ENCODE results near the gene WDR36.

Gene WDR36

DNA sequence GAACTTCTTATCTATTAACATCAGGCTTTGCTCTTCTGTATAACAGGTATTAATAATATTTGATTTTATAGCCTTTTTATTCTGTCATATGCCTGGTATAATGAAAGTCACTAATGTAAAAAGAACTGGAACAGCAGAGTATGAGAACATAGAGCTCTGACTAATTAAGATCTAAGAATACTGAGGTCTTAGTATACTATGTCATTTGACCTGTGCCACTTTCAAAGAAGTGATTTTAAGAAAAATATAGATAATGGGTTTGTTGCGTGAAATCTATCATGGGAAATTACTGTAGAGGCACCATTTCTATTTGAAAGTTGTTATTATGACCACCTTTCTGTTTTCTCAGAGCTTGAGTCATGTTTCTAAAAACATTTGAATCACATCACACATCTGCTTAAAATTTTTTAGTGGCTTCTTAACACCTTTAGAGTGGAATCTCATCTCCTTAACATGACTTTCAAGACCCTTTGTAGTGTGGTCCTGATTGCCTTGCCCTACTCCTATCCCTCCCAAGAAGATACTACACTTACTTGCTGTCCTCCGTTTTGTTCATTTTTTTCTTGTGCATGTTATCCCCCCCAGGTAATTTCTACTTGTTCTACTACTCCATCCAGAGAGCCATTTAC is 14.3 kb downstream of the WDR36 start:
- no peak for DNase-seq (ENCODE audit: low read depth)

DNA sequence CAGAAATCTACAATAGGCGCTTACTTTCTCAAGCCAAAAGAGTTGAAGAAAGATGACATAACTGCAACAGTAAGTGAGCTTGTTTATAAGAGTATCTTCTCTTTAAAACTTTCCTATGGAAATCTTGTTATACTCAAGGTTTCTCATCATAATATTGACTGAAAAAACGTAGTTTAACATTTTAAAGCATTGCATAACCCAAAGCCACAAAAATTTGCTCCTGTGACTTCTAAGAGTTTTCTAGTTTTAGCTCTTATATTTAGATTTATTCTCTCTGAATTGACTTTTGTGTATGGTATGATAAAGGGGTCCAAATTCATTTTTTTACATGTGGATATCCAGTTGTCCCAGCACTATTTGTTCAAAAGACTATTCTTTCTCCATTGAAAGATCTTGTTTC is 15.2 kb downstream of the WDR36 start:
- DNase-seq (ENCODE audit: low read depth) = no peak

DNA sequence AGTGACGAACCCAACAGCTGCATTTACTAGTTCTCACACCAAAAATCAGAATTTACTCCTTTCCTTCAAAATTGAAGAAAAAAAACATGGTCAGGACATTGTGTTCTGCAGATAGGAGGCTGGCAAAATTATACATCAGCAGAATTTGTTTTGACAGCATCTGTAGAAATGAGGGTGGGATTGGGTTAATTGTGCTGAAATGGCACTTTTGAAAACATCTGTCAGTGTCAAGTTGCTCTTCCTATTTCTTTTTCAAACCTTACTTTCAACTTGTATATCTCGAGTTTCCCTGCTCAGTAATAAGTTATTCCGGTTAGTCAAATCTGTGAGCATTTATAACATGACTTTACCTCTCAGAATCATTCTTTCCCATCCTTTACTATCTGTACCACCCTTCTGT is 19.8 kb downstream of the WDR36 start:
- no peak for DNase-seq (ENCODE audit: low read depth)

DNA sequence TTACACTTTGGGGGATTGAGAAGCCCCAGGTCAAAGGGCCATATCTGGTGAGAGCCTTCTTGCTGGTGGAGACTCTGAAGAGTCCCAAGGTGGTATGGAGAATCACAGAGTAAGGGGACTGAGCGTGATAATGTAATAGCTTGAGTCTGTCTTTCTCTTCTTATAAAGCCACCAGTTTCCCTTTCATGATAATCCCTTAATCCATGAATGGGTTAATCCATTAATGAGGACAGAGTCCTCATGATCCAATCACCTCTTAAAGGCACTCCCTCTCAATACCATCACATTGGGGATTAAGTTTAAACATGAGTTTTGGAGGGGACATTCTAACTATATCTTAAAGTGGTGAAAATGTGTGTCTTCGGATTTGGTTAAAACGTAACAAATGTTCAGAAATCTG is 21.5 kb downstream of the WDR36 start:
- DNase-seq (ENCODE audit: low read depth) = no peak

DNA sequence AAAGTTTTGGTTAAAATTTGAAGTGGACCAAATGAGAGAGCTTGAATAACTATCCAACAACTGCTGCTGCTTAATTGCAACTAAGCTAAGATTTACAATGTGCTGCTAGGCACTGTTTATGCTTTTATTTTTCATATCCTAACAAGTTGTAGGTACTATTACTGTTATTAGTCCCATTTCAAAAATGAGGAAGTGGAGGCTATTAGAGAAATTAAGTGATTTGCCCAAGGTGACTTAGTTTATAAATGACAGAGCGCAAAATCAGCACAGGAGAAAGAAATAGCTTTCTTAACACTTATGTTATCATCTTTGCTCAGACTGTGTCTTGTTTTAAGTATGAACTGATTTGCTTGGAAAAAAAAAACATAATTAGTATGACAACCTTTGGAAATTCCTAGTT is 23.1 kb downstream of the WDR36 start:
- DNase-seq (ENCODE audit: low read depth) = no peak

DNA sequence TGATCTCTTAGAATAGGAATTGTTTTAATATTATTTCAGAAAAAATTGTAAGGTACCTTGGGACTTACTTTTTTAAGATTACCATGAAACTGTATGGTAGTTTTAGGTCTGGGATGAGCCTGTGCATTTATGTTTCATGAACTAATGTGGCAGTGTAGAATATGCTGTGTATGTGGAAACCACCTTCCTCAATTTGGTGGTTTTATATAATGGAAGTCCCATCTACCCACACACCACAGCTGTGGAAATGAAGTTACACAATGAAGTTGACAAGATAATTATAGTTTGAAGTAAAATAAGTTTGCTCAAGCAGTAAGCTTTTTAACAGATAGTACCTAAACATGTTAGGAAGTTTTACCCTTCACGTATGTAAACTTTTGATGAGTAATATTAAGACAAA is 24.4 kb downstream of the WDR36 start:
- no peak for DNase-seq (ENCODE audit: low read depth)

DNA sequence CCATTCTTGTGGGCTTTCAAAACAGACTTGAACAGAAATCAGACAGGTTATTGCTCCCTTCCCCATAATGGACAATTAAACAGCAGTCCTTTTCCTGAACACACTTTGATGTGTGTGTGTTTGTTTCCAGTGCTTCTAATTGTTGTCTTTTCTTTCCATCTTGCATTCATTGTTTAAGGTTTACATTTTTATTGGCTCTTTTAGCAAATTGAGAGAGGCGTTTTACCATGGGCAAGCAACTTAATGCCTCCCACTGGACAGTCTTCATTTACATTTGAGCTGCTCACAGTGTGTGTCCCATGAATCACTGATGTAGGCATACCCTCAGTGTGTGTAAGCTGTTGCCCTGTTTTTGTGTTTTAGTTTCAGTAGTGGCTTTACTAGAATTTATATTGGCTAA is 25.0 kb downstream of the WDR36 start:
- no peak for DNase-seq (ENCODE audit: low read depth)

DNA sequence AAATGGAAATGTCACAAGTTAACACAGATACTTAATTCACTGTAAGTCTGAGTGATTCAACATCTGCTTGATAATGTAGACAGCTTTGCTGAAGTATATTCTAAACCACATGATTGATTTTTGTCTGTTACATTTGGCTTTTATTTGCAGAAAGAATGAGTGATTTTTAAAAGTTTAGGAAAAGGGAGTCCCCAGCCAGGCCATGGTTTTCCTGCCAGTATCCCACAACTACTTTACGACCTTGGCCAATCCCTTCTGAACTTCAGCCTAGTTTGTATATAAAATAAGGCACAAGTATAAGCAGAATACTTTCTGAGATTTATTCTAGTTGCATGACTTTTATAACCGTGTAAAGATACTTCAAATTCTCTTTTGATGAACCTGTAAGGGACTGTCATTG is 27.1 kb downstream of the WDR36 start:
- no peak for DNase-seq (ENCODE audit: low read depth)

DNA sequence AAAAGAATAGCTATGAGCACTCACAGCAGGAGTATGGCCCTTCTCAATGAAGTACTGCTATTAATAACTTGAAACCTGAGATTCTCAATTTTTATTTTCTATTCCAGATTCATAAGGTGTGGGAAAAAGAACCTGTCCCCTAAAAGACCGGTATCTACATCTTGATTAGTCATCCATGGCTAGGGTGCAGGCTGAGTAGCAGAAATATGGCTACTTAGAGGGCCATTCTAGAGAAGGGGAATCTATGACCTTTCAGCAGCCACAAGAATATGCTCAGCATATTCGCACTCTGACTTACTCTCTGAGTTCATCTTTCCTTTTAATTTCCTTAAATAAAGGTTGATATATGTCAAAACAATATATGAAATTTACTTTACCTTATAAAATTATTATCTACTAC is 27.7 kb downstream of the WDR36 start:
- DNase-seq (ENCODE audit: low read depth) = no peak

DNA sequence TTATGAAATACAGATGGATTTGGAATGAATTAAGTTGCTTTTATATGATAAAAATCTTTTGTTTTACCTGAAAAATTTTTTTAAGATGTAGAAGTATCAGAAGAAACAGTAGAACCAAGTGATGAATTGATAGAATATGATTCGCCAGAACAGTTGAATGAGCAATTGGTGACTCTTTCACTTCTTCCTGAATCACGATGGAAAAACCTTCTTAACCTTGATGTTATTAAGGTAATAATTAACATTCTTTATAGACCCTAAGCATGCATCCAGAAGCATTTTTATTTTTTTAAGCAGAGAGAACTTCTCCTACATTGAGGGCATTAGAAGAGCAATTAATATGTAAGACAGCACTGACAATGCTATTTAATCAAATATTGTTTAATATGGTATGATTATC is 28.8 kb downstream of the WDR36 start:
- no peak for DNase-seq (ENCODE audit: low read depth)

DNA sequence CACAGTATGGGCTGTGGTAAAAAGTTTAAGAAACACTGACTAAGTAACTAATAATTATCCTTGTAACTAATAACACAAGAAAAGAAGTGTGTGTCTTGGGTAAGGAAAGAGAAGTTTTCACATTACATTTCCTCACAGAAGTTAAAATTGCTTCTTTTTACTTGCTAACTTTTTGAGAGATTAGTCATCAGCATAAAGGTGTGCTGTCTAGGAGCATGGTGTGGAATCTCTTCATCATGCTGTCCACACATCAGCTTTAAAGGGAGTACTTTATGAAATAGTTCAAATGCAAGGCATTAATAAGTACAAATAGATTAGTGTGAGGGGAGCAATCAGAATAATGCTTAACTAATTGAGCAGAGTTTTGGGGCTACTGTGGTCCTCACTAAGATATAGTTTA is 29.8 kb downstream of the WDR36 start:
- DNase-seq (ENCODE audit: low read depth) = no peak

DNA sequence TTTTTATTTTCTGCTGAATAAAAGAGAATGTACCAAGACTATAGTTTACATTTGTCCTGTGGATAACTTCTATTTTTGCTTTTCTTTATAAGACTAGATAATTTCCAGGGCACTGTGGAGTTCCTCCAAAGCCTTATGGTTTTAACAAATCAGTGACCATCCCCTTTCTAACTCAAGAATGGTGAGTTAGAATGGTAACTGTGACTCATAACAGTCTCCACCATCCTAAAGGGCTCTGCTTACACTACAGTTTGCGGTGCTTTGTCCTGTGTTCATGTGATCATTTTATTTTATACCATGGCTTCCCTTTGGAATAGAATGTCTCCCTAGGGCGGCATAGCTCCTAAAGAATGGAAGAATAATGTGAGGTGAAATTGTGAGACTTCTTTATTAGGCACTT is 30.2 kb downstream of the WDR36 start:
- no peak for DNase-seq (ENCODE audit: low read depth)

DNA sequence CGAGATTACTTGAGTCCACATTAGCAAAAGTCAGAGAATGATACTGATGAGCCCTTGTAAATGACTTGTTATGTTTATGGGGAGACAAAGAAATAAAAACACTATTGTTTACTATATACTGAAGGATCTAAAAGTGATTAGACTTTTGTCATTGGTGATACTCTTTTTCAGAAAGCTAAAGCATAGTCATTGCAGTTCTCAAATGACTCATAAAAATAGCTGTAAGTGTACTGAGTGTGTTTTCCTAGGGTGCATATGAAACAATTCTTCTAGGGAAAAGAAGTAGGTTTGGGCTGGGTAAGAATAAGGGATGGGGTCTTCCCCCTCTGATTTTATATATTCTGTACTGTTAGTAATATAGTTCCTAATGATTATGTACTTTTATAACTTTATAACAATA is 32.6 kb downstream of the WDR36 start:
- no peak for DNase-seq (ENCODE audit: low read depth)

DNA sequence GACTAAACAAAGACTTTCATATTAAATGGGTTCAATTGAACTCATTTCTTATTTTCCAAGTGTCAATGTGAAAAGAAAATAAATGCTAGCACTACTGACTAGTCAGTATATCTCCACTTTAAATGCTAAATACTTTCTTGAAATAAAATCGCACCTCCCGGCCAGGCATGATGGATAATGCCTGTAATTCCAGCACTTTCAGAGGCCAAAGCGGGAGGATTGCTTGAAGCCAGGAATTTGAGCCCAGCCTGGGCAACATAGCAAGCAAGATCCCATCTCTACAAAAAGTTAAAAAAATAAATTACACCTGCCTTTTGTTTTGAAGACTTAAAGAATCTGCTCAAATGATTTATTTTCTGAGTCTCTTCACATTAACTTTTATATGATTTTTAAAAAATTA is 34.7 kb downstream of the WDR36 start:
- DNase-seq (ENCODE audit: low read depth) = no peak

DNA sequence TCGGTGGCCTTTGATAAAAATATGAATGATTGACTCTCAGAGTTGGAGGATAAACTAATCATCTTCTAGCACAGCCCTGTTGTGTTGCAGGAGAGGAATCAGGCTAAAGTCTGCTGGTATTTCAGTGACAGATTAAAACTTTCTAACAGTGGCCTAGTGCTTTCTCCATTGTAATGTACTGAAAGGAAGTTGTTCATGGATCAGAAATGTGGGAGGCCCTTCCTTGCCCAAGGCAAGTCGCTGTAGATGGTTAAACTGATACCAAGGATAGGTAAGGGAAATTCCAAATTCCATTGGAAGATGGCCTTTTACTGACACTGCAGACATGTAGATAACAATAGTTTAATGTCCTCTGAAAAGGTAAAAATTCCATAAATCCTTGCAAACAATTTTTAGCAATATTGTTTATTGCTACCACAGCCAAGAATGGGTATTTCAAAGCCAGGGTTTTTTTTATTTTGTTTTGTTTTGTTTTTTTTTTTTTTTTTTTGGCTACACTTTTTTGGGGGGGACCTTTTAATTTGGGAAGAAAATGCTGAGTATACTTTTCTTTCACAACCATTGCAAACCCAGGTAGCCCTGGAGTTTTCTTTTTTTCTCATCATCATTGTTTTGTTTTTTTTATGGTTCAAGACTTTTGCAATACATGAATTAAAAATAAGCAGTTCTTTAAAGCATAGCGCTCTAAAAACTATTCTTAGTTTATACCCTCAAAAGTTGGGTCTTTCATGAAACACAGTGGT is 35.5 kb downstream of the WDR36 start:
- DNase-seq (ENCODE audit: low read depth) = no peak

DNA sequence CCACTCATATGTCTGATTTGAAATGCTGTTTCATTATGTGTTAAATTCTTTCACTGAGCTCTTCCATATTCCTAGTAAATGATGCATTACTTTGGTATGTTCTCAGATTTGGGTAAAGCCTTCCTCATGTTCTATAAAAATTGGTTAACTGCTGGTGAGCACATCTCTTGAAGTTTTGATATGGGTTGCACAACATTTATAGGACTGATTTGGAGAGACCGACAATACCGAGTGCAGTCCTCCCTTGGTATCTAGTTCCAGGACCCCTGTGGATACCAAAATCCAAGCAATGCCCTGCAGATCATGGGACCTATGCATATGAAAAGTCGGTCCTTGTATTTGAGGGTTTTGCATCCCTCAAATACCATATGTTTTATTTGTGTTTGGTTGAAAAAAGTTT is 37.8 kb downstream of the WDR36 start:
- DNase-seq (ENCODE audit: low read depth) = no peak

DNA sequence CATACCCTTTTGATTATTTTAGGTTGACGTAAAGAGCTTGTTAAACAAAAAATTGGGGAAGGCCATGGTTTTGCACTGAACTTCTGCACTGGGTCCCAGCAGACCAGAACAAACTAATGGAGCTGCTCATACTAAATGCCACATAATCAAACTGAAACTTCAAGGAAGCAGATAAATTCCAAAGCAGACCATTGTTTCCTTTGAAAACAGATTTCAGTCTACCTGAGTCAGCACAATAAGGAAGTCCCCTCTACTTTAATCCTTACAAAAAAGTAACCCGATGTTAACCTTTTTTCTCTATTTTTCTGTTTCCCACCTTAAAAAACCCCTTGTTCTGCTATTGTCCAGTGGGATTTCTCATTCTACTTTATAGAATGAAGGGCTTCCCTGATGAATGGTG is 39.2 kb downstream of the WDR36 start:
- no peak for DNase-seq (ENCODE audit: low read depth)

DNA sequence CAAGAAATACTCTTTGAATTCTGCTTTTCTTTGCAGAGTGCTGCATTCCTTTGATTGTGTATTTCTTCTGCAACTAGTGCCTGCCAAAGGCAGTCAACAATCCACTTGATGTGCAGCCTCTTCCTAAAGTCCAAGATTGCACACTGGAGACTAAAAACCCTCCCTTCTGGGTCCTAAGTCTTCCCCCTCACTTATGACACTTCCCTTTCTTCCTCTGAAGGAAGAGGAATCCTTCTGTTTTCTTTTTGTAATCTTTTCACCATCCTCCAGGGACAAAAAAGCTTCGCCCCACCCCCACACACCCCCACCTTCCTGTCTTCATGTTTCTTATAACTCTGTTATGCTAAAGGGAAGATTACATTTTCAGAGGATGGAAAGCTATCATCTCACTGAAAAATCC is 39.9 kb downstream of the WDR36 start:
- no peak for DNase-seq (ENCODE audit: low read depth)

DNA sequence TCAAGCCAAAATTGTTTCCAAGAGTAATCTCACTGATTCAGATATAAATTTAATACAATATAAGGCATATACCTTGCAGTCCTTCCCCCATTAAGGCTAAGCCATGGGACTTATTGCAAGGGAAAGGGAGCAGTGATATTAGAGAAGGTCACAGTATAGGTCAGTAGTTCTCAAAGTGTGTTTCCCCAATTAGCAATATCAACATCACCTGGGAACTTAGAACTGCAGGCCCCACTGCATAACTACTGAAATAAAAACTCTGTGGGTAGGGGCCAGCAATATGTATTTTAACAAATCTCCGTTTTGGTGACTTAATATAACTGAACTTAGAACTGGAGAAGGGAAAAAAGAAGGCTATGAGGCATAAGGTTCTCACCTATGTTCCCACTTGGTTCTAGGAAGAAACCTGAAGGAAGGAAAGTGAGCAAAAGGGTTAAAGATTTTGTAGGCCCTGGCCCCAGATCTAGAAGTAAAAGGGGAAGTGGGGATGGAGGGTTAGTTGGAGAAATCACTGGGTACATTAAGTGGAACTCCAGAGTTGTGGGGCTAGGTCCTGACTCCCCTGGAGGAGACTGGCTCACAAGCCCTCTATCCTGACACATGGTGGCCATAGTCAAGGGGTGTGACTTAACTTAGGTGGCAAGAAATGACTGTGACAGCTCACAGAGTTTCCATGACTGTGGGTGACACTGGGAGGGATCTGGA is 40.7 kb downstream of the WDR36 start:
- no peak for DNase-seq (ENCODE audit: low read depth)

DNA sequence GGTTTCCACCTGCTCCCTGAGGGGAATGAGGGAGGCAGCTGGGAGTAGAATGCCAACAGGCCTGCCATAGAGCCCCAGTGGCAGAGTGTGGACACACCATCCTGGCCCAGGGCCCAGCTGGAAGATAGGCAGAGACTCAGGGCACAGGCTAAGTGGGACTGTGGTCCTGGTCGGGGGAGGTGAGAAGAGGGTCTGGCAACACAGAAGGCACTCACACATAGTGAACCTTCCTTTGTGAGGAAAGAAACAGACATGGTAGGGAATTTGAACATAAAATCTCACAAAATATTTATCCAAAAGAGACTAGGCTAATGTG is 41.2 kb downstream of the WDR36 start:
- DNase-seq (ENCODE audit: low read depth) = no peak

DNA sequence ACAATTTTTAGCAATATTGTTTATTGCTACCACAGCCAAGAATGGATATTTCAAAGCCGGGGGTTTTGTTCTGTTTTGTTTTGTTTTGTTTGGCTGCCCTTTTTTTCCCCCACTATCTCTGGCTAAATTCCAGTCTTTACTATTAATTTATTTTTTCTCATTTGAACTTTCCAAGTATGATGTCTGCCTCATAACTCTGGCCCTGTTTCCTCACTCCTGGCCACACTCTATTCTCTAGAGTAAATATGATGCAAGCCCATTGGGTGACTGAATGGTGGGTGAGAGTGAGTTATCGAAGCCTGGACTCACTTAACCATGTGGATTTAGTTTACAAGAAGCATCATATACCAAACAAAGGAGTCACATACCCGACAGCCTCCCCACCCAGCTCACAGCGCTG is 41.9 kb downstream of the WDR36 start:
- no peak for DNase-seq (ENCODE audit: low read depth)

DNA sequence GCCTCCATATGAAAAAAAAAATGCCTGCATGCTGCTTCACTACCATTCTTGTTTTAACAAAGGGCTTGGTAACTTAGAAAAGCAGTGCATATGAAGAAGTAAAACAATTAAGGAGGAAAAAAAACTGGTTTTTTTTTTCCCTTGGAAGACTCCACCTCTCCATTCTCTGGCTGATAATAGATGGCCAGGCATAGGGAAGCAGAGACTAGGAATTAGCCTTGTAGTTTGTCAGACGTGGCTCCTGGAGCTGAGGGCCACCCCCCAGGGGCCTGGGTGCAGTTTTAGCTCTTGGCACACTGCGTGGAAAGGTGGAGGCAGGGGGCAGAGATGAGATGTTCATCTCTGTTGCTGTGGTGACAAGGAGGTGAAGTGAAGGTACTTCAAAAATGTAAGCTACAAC is 42.7 kb downstream of the WDR36 start:
- DNase-seq (ENCODE audit: low read depth) = no peak

DNA sequence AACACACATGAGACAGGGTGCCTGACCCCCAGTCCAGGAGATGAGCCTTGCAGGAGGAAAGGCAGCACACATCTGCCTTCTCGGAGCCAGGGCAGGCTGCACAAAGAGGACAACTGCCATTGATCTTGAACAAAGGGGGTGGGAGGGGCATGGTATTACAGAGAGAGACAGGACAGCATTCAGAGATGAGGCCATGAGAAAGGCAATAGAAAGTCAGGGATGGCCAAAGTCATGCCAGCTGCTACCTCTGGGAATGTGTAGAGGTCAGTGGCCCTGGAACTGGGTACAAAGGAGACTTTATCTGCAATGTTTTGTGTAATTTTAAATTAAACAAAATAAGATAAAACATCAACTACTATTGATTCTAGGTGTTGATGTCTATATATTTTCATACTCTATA is 43.2 kb downstream of the WDR36 start:
- no peak for DNase-seq (ENCODE audit: low read depth)

DNA sequence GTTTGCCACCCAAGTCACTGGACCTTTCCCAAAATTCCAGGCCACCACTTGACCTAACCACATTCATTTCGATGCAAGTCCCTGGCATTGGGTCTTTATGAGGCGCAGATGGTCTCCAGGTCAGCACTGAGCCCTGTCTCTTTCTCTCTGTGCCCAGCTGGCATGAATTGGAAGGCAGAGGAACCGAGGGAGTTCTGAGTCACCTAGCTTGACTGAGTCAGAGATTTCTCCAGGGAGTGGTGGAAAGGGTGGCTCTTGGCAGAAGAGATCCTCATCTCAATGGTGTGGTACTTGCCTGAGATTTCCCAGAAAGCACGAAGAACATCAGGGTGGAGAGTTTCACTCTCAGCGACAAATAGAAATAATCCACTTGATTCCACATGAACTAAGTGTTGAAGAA is 43.8 kb downstream of the WDR36 start:
- no peak for DNase-seq (ENCODE audit: low read depth)
